CD4-positive, alpha-beta T cell (primary cell): ENCODE measurements around the gene DGLUCY. TPM values are rescaled to one million over a fixed set of nuclear protein-coding genes. Genes with fewer than 3 reads are reported as not detected.

Source experiments
- ATAC-seq: fragments of 200-7000 bp; cut with Tn5 transposase; one replicate; pipeline ENCODE4 v1.10.0; 2022; ENCODE audit warnings: mild to moderate bottlenecking; ENCODE audit not compliant: poor library complexity
- CTCF ChIA-PET: fragments of 350-600 bp; sonication (Branson Sonifier 250); formaldehyde crosslinking; loops from one replicate; lab custom pipeline; 2021; ENCODE audit warnings: antibody characterized with exemption, inconsistent platforms; lab: Charles Lee
- POLR2A ChIA-PET: fragments of 350-600 bp; sonication (Branson Sonifier 250); formaldehyde crosslinking; loops from one replicate; lab custom pipeline; 2021; ENCODE audit warnings: antibody characterized with exemption, inconsistent platforms; lab: Charles Lee
- DNase-seq, 14 experiments: peaks; one replicate each; pipeline ENCODE4 v3.0.0-alpha.2; 2013 to 2020; ENCODE audit warnings: mixed read lengths in 2 of 14
- H3K27ac ChIP-seq, 2 donors: one replicate each; pipeline versions ENCODE4 v1.5.1 to v1.7.0; 2013; ENCODE audit warnings: low read length in 2 of 2, low read depth in 1 of 2, mild to moderate bottlenecking in 1 of 2
- H3K27me3 ChIP-seq, 2 experiments: 1 replicate in 1 of 2; 2 replicates in 1 of 2; pipeline versions ENCODE4 v1.6.1 to v1.7.0; 2013; ENCODE audit warnings: low read length in 2 of 2, control low read depth in 1 of 2, mild to moderate bottlenecking in 1 of 2, moderate library complexity in 1 of 2; ENCODE audit not compliant: insufficient read depth in 2 of 2, control insufficient read depth in 1 of 2
- H3K36me3 ChIP-seq: one replicate; pipeline ENCODE4 v1.6.1; 2013; ENCODE audit warnings: low read length, control low read depth; ENCODE audit not compliant: insufficient read depth
- H3K4me1 ChIP-seq: one replicate; pipeline ENCODE4 v1.6.1; 2013; ENCODE audit warnings: low read length, control low read depth; ENCODE audit not compliant: insufficient read depth
- H3K4me3 ChIP-seq: one replicate; pipeline ENCODE4 v1.5.1; 2013; ENCODE audit warnings: mild to moderate bottlenecking, low read length, moderate library complexity
- H3K9me3 ChIP-seq, 2 experiments: 1 replicate in 1 of 2; 2 replicates in 1 of 2; pipeline versions ENCODE4 v1.6.1 to v1.7.0; 2013; ENCODE audit warnings: low read length in 2 of 2, mild to moderate bottlenecking in 2 of 2, control low read depth in 1 of 2, moderate library complexity in 1 of 2; ENCODE audit not compliant: control insufficient read depth in 1 of 2, insufficient read depth in 1 of 2
- H3K27ac Mint-ChIP-seq: one replicate; pipeline ENCODE4 v1.8.0; 2020; ENCODE audit warnings: mixed read lengths
- H3K27me3 Mint-ChIP-seq: one replicate; pipeline ENCODE4 v1.8.0; 2021; ENCODE audit warnings: mixed read lengths
- H3K36me3 Mint-ChIP-seq: one replicate; pipeline ENCODE4 v1.8.0; 2021; ENCODE audit warnings: low read depth, mixed read lengths
- H3K4me1 Mint-ChIP-seq: one replicate; pipeline ENCODE4 v1.8.0; 2021; ENCODE audit warnings: low read depth, mixed read lengths
- H3K4me3 Mint-ChIP-seq: one replicate; pipeline ENCODE4 v1.8.0; 2020; ENCODE audit warnings: mild to moderate bottlenecking, mixed read lengths
- H3K9me3 Mint-ChIP-seq: one replicate; pipeline ENCODE4 v1.8.0; 2020; ENCODE audit warnings: mixed read lengths
- CTCF ChIP-seq: fragments of 200-600 bp; IDR thresholded peaks from one replicate; pipeline ENCODE4 v1.8.0; 2022; ENCODE audit warnings: antibody characterized with exemption, mild to moderate bottlenecking
- intact Hi-C, 2 experiments: fragments of 100-400 bp; cut with DNase I in 1 of 2; cut with micrococcal nuclease in 1 of 2; formaldehyde crosslinking; loops; one replicate each; pipeline versions ENCODE4 v1.15.1 to v1.9.0; 2023 to 2025; cut with DNase I, micrococcal nuclease
- total RNA-seq, 174 experiments: library from RNA in 2 of 174; stranded (reverse) in 2 of 174; gene quantifications; one replicate each; pipeline ENCODE4 v1.2.3 and lab custom pipeline; 2021 to 2026

Gene DGLUCY
- total RNA-seq, 2 experiments from 2014 or later, result 33.0 to 34.9 TPM

GRCh38 chr14:91158091-91158790 is 44.4 kb downstream of the DGLUCY start:
- ChIA-PET POLR2A (no interaction called here), CTCF (interaction anchor here (0.8 to 1.1 kb wide), 3 partner anchors 15 to 255 kb away, joined by 3 to 5 read pairs (median 3); no protein-coding TSS in a partner anchor)
- H3K27ac ChIP-seq, result no peak overlapping the region
- TF ChIP-seq CTCF, result no peak
- Mint-ChIP-seq H3K27me3 (no peaks in the 10 kb centered on the region), H3K27ac (no peak overlapping the region), H3K4me1 (peaks cover 6% of the 10 kb centered on the region), H3K36me3 (peaks cover 63% of the 10 kb centered on the region), H3K4me3 (no peak overlapping the region), H3K9me3 (no peaks in the 10 kb centered on the region)
- intact Hi-C loops, result no loop called here
- H3K4me3 ChIP-seq, result no peak overlapping the region
- H3K27me3 ChIP-seq, result no peaks in the 10 kb centered on the region
- ATAC-seq, result no peak
- no peak for DNase-seq
- peaks cover 6% of the 10 kb centered on the region for H3K4me1 ChIP-seq
- no peaks in the 10 kb centered on the region for H3K9me3 ChIP-seq
- H3K36me3 ChIP-seq, result peaks cover 65% of the 10 kb centered on the region

GRCh38 chr14:91159182-91159581 is 45.3 kb downstream of the DGLUCY start:
- ChIA-PET CTCF (interaction anchor here (0.6 to 1.1 kb wide), 2 partner anchors 58 to 494 kb away, joined by 3 read pairs; no protein-coding TSS in a partner anchor), POLR2A (no interaction called here)
- no peak for DNase-seq
- intact Hi-C loops, result no loop called here
- Histone ChIP-seq H3K27ac (no peak overlapping the region), H3K4me3 (no peak overlapping the region), H3K36me3 (peaks cover 69% of the 10 kb centered on the region), H3K9me3 (no peaks in the 10 kb centered on the region), H3K27me3 (no peaks in the 10 kb centered on the region), H3K4me1 (peaks cover 6% of the 10 kb centered on the region)
- peaks cover 69% of the 10 kb centered on the region for H3K36me3 Mint-ChIP-seq
- no peak for TF ChIP-seq CTCF
- H3K9me3 Mint-ChIP-seq, result no peaks in the 10 kb centered on the region
- H3K27me3 Mint-ChIP-seq, result no peaks in the 10 kb centered on the region
- no peak for ATAC-seq
- H3K4me3 Mint-ChIP-seq, result no peak overlapping the region
- H3K27ac Mint-ChIP-seq, result no peak overlapping the region
- H3K4me1 Mint-ChIP-seq, result peaks cover 6% of the 10 kb centered on the region

- Histone ChIP-seq H3K4me3 (no peak overlapping the region), H3K9me3 (no peaks in the 10 kb centered on the region), H3K4me1 (peaks cover 3% of the 10 kb centered on the region), H3K27ac (no peak overlapping the region), H3K36me3 (peaks cover 71% of the 10 kb centered on the region), H3K27me3 (no peaks in the 10 kb centered on the region)
- TF ChIP-seq CTCF, result no peak
- Mint-ChIP-seq H3K9me3 (no peaks in the 10 kb centered on the region), H3K36me3 (peaks cover 68% of the 10 kb centered on the region), H3K4me3 (no peak overlapping the region), H3K27ac (no peak overlapping the region), H3K4me1 (peaks cover 3% of the 10 kb centered on the region), H3K27me3 (no peaks in the 10 kb centered on the region)
- CTCF ChIA-PET, result interaction anchor here (0.7 kb wide), 1 partner anchor 13 kb away, joined by 3 read pairs; no protein-coding TSS in a partner anchor
- ATAC-seq (no peak), DNase-seq (no peak)
- POLR2A ChIA-PET, result no interaction called here
- intact Hi-C loops, result no loop called here
These were observed 46.0 kb downstream of the DGLUCY start for GRCh38 chr14:91159906-91160305.
